GM23248 (cell line): ENCODE data around the gene ZNF708. TPM values are rescaled to one million over a fixed set of nuclear protein-coding genes. Genes with fewer than 3 reads are reported as not detected.
"Not testable (repeated sequence)": the region's sequence is repeated elsewhere in the genome, so short reads cannot be mapped to it uniquely, and the experiment has no call there.

ENCODE experiments used
- DNase-seq: peaks from one replicate; pipeline ENCODE4 v3.0.0-alpha.2; 2015
- H2AFZ ChIP-seq: fragments of 200-600 bp; sonication (generic); 2 replicates; pipeline ENCODE4 v1.6.1; 2016; ENCODE audit warnings: antibody characterized with exemption
- H3F3A ChIP-seq: fragments of 200-600 bp; sonication (generic); 2 replicates; pipeline ENCODE4 v1.6.1; 2016; ENCODE audit warnings: mild to moderate bottlenecking, antibody characterized with exemption, mixed run types; ENCODE audit not compliant: insufficient read depth
- H3K27ac ChIP-seq: fragments of 200-600 bp; sonication (generic); 2 replicates; pipeline ENCODE4 v1.5.1; 2016; ENCODE audit warnings: mild to moderate bottlenecking
- H3K27me3 ChIP-seq: fragments of 200-600 bp; sonication (generic); replicated peaks from 2 replicates; pipeline ENCODE4 v1.6.1; 2016; ENCODE audit warnings: mild to moderate bottlenecking; ENCODE audit not compliant: insufficient read depth
- H3K36me3 ChIP-seq: fragments of 200-600 bp; sonication (generic); 2 replicates; pipeline ENCODE4 v1.6.1; 2016; ENCODE audit warnings: low read depth, mild to moderate bottlenecking
- H3K4me1 ChIP-seq: fragments of 200-600 bp; sonication (generic); 2 replicates; pipeline ENCODE4 v1.6.1; 2016; ENCODE audit warnings: mild to moderate bottlenecking; ENCODE audit not compliant: insufficient read depth
- H3K4me2 ChIP-seq: fragments of 200-600 bp; sonication (generic); one replicate; pipeline ENCODE4 v1.6.1; 2016; ENCODE audit warnings: mild to moderate bottlenecking; ENCODE audit not compliant: unreplicated experiment
- H3K4me3 ChIP-seq: fragments of 200-600 bp; sonication (generic); 2 replicates; pipeline ENCODE4 v1.5.1; 2016; ENCODE audit warnings: mild to moderate bottlenecking
- H3K79me2 ChIP-seq: fragments of 200-600 bp; sonication (generic); 2 replicates; pipeline ENCODE4 v1.6.1; 2016; ENCODE audit warnings: mild to moderate bottlenecking; ENCODE audit not compliant: insufficient read depth
- H3K9ac ChIP-seq: fragments of 200-600 bp; sonication (generic); 2 replicates; pipeline ENCODE4 v1.6.1; 2016; ENCODE audit warnings: mild to moderate bottlenecking
- H3K9me2 ChIP-seq: fragments of 200-600 bp; sonication (generic); 2 replicates; pipeline ENCODE4 v1.6.1; 2016; ENCODE audit warnings: mixed run types, mild to moderate bottlenecking, moderate library complexity; ENCODE audit not compliant: insufficient read depth
- H3K9me3 ChIP-seq: fragments of 200-600 bp; sonication (generic); one replicate; pipeline ENCODE4 v1.6.1; 2017; ENCODE audit warnings: low read depth
- H4K20me1 ChIP-seq: fragments of 200-600 bp; sonication (generic); 2 replicates; pipeline ENCODE4 v1.6.0; 2016; ENCODE audit not compliant: insufficient read depth
- EZH2 ChIP-seq: fragments of 200-600 bp; sonication (generic); IDR thresholded peaks from 2 replicates; pipeline ENCODE4 v1.6.1; 2018; ENCODE audit warnings: antibody characterized with exemption, mild to moderate bottlenecking; ENCODE audit not compliant: insufficient read depth, poor library complexity, severe bottlenecking
- EZH2phosphoT487 ChIP-seq: fragments of 200-600 bp; sonication (generic); IDR thresholded peaks from 2 replicates; pipeline ENCODE4 v1.6.1; 2018; ENCODE audit warnings: antibody characterized with exemption, moderate library complexity, mild to moderate bottlenecking, low read depth; ENCODE audit not compliant: insufficient read depth
- WGBS, 2 experiments: methylation state at CpG; one replicate each; pipeline ENCODE4 v1.1.6; 2015 to 2017; ENCODE audit warnings: low lambda C conversion rate in 2 of 2, low coverage in 1 of 2; ENCODE audit errors: missing lambda C conversion rate in 2 of 2; 5-methylcytosine and 5-hydroxymethylcytosine counted together
- in situ Hi-C: fragments of 300-500 bp; cut with MboI; formaldehyde crosslinking; loops from 2 replicates; pipeline ENCODE4 v1.15.0; 2020
- polyA plus RNA-seq: library from polyadenylated mRNA; unstranded; fragments of >200 nt; fragmentation: Nextera tagmentation; extraction: Ambion mirVana; gene quantifications from 2 replicates; pipeline ENCODE4 v1.2.1, GENCODE V29; 2016
- total RNA-seq: library from RNA; depleted of rRNA; stranded (reverse); fragments of >200 nt; shearing (Covaris generic); gene quantifications from 2 replicates; pipeline ENCODE4 v1.2.3, GENCODE V29; 2014

ZNF708 gene
- total and polyA plus RNA-seq, 2 experiments from 2014 or later = 2.1 to 3.0 TPM

DNA sequence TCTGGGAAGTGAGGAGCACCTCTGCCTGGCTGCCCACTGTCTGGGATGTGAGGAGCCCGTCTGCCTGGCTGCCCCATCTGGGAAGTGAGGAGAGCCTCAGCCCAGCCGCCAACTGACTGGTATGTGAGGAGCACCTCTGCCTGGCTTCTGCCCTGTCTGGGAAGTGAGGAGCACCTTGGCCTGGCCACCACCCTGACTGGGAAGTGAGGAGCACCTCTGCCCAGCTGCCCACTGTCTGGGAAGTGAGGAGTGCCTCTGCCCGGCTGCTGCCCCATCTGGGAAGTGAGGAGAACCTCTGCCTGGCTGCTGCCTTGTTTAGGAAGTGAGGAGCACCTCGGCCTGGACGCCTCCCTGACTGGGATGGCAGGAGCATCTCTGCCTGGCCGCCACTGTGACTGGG, 64.8 kb downstream of the ZNF708 start:
- in situ Hi-C loops = no loop called here

DNA sequence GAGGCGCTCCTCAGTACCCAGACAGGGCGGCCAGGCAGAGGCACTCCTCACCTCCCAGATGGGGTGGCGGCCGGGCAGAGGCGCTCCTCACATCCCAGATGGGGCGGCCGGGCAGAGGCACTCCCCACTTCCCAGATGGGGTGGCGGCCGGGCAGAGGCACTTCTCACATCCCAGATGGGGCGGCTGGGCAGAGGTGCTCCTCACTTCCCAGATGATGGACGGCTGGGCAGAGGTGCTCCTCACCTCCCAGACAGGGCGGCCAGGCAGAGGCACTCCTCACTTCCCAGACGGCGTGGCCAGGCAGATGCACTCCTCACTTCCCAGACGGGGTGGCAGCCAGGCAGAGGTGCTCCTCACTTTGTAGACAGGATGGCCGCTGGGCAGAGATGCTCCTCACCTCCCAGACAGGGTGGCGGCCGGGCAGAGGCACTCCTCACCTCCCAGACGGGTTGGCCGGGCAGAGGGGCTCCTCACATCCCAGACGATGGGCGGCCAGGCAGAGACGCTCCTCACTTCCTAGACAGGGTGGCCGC, 68.3 kb downstream of the ZNF708 start:
- H3K4me2 ChIP-seq, H4K20me1 ChIP-seq, H3K27ac ChIP-seq, H3K4me1 ChIP-seq, H2AFZ ChIP-seq, H3K9ac ChIP-seq, H3F3A ChIP-seq, H3K79me2 ChIP-seq, H3K9me2 ChIP-seq, in situ Hi-C loops, H3K27me3 ChIP-seq, H3K9me3 ChIP-seq, H3K4me3 ChIP-seq, DNase-seq, H3K36me3 ChIP-seq: not testable (repeated sequence)
- WGBS, 2 experiments = 67 to 69% methylated on average over 16 to 23 of the region's 24 CpGs

More for the DNA sequence above, 64.8 kb downstream of the ZNF708 start:
- Histone ChIP-seq H3K9me2 (no peaks in the 10 kb centered on the region), H3K4me2 (no peak overlapping the region), H2AFZ (no peak overlapping the region), H3K4me1 (no peaks in the 10 kb centered on the region), H3K4me3 (no peak overlapping the region), H3K27ac (no peak overlapping the region), H3K27me3 (no peaks in the 10 kb centered on the region), H3K79me2 (no peaks in the 10 kb centered on the region), H3K9me3 (no peaks in the 10 kb centered on the region), H3K36me3 (no peaks in the 10 kb centered on the region), H3K9ac (no peak overlapping the region), H3F3A (no peaks in the 10 kb centered on the region), H4K20me1 (no peaks in the 10 kb centered on the region)
- TF ChIP-seq EZH2 (no peak), EZH2phosphoT487 (no peak)
- WGBS, 2 experiments = 21 to 22% methylated on average over 6 of the region's 6 CpGs
- DNase-seq = no peak

DNA sequence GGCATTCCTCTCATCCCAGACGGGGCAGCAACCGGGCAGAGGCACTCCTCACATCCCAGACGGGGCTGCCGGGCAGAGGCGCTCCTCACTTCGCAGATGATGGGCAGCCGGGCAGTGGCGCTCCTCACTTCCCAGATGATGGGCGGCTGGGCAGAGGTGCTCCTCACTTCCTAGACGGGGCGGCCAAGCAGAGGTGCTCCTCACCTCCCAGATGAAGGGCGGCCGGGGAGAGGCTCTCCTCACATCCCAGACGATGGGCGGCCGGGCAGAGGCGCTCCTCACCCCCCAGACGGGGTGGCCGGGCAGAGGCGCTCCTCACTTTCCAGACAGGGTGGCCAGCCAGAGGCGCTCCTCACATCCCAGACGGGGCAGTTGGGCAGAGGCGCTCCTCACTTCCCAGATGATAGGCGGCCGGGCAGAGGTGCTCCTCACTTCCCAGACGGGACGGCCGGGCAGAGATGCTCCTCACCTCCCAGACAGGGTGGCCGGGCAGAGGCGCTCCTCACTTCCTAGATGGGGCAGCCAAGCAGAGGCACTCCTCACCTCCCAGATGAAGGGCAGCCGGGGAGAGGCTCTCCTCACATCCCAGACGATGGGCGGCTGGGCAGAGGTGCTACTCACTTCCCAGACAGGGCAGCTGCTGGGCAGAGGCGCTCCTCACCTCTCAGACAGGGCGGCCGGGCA, 68.9 kb downstream of the ZNF708 start:
- no peak for TF ChIP-seq EZH2phosphoT487
- TF ChIP-seq EZH2 = no peak
- H3K9me2 ChIP-seq = no peaks in the 10 kb centered on the region
- no peaks in the 10 kb centered on the region for H3F3A ChIP-seq
- no peak overlapping the region for H3K9ac ChIP-seq
- WGBS, 2 experiments = 74 to 77% methylated on average over 27 to 34 of the region's 36 CpGs
- no peaks in the 10 kb centered on the region for H3K27me3 ChIP-seq
- no peaks in the 10 kb centered on the region for H3K4me1 ChIP-seq
- no peak overlapping the region for H3K4me3 ChIP-seq
- H3K36me3 ChIP-seq = no peaks in the 10 kb centered on the region
- in situ Hi-C loops = no loop called here
- H3K27ac ChIP-seq = no peak overlapping the region
- H3K79me2 ChIP-seq = no peaks in the 10 kb centered on the region
- H3K9me3 ChIP-seq = no peaks in the 10 kb centered on the region
- no peak overlapping the region for H2AFZ ChIP-seq
- H3K4me2 ChIP-seq = no peak overlapping the region
- DNase-seq = no peak
- H4K20me1 ChIP-seq = no peaks in the 10 kb centered on the region

- H2AFZ ChIP-seq, H3K9me3 ChIP-seq, H3F3A ChIP-seq, H3K36me3 ChIP-seq, H3K9ac ChIP-seq, H3K79me2 ChIP-seq, DNase-seq, H4K20me1 ChIP-seq, in situ Hi-C loops, H3K4me2 ChIP-seq, H3K27me3 ChIP-seq, H3K4me3 ChIP-seq, H3K4me1 ChIP-seq, H3K27ac ChIP-seq, H3K9me2 ChIP-seq: not testable (repeated sequence)
- 63 to 65% methylated on average over 10 to 27 of the region's 27 CpGs for WGBS, 2 experiments
Observed at GRCh38 chr19:21259421-21260124, 69.6 kb downstream of the ZNF708 start.
